SK-N-MC (cell line): Measurements from ENCODE around the gene MAPK8.

Experiments
- EZH2 ChIP-seq: fragments of 200-600 bp; sonication (generic); IDR thresholded peaks from one replicate; pipeline ENCODE4 v1.6.1; 2017; ENCODE audit warnings: antibody characterized with exemption
- POLR2AphosphoS5 ChIP-seq: IDR thresholded peaks from 2 replicates; pipeline ENCODE4 v1.6.1; 2012; ENCODE audit warnings: mild to moderate bottlenecking, low read depth, low read length, borderline replicate concordance

DNA sequence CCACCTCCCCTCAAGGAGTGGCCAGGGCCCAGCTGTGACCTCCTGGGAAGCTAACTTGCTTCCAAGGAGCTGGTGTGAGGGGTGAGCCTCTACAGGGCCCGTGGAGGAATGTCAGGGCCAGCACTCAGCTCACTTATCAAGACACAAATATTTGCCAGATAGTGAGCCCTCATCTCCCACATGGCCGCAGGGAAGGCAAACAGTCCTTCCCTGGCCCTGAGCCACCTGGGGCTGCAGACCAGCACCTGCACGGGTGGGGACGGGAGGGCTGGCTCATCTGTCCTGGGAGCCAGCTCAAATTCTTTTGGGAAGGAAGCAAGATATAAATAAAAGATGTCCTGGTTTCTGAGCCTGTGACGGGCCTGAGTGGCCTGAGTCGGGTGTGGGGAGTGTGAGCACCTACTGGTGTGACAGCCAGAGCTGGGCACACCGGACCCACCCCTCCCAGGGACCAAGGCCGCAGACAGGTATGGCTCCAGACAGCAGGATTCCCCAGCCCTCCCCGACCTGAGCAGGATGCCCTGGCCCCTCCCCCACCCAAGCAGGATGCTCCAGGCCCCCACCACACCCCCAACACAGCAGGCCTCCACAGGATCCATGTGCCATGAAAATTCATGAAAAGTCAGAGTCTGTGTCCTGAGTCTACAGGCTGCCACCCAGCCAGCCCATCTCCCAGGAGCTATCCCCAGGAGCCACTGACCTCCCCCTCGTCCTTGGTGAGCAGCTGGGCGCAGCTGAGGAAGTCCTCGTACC is 148.0 kb downstream of the MAPK8 start:
- no peak for TF ChIP-seq POLR2AphosphoS5
- no peak for TF ChIP-seq EZH2
